HEK293 (cell line): Measurements from ENCODE around the gene HIF1AN.

Experiments used
- GLI4 ChIP-seq: fragments of 450-650 bp; formaldehyde crosslinking; IDR thresholded peaks from 2 replicates; pipeline ENCODE4 v1.5.1; 2016; ENCODE audit warnings: missing biosample characterization, missing genetic modification characterization
- HOXD13 ChIP-seq: sonication (generic); formaldehyde crosslinking; IDR thresholded peaks from 2 replicates; pipeline ENCODE4 v1.8.0; 2022; ENCODE audit warnings: missing genetic modification reagents, borderline replicate concordance
- PRDM2 ChIP-seq: fragments of 450-650 bp; formaldehyde crosslinking; IDR thresholded peaks from 2 replicates; pipeline ENCODE4 v1.5.1; 2016; ENCODE audit warnings: missing biosample characterization, missing genetic modification characterization, borderline replicate concordance
- SP2 ChIP-seq: fragments of 450-650 bp; formaldehyde crosslinking; IDR thresholded peaks from 2 replicates; pipeline ENCODE4 v1.5.1; 2016; ENCODE audit warnings: missing biosample characterization, missing genetic modification characterization
- ZNF121 ChIP-seq: fragments of 450-650 bp; formaldehyde crosslinking; IDR thresholded peaks from 2 replicates; pipeline ENCODE4 v1.5.1; 2016; ENCODE audit warnings: missing biosample characterization, missing genetic modification characterization
- ZNF140 ChIP-seq: fragments of 450-650 bp; formaldehyde crosslinking; IDR thresholded peaks from 2 replicates; pipeline ENCODE4 v1.5.1; 2016; ENCODE audit warnings: missing biosample characterization, missing genetic modification characterization
- ZNF146 ChIP-seq: fragments of 450-650 bp; formaldehyde crosslinking; IDR thresholded peaks from 2 replicates; pipeline ENCODE4 v1.5.1; 2016; ENCODE audit warnings: missing biosample characterization, missing genetic modification characterization
- ZNF202 ChIP-seq: fragments of 450-650 bp; formaldehyde crosslinking; IDR thresholded peaks from 2 replicates; pipeline ENCODE4 v1.5.1; 2016; ENCODE audit warnings: missing biosample characterization, missing genetic modification characterization, borderline replicate concordance
- ZNF221 ChIP-seq: fragments of 450-650 bp; formaldehyde crosslinking; IDR thresholded peaks from 2 replicates; pipeline ENCODE4 v1.5.1; 2017; ENCODE audit warnings: missing biosample characterization, missing genetic modification characterization, borderline replicate concordance
- ZNF341 ChIP-seq: fragments of 450-650 bp; formaldehyde crosslinking; IDR thresholded peaks from 2 replicates; pipeline ENCODE4; 2016; ENCODE audit warnings: low read depth, missing biosample characterization, missing genetic modification characterization
- ZNF354C ChIP-seq: fragments of 450-650 bp; formaldehyde crosslinking; IDR thresholded peaks from 2 replicates; pipeline ENCODE4 v1.5.1; 2016; ENCODE audit warnings: missing biosample characterization, missing genetic modification characterization, low read depth, borderline replicate concordance
- ZNF391 ChIP-seq: fragments of 450-650 bp; formaldehyde crosslinking; IDR thresholded peaks from 2 replicates; pipeline ENCODE4 v1.5.1; 2016; ENCODE audit warnings: low read depth, missing biosample characterization, missing genetic modification characterization, borderline replicate concordance
- ZNF48 ChIP-seq: fragments of 450-650 bp; formaldehyde crosslinking; IDR thresholded peaks from 2 replicates; pipeline ENCODE4 v1.5.1; 2016; ENCODE audit warnings: missing biosample characterization, missing genetic modification characterization
- ZNF521 ChIP-seq: fragments of 450-650 bp; formaldehyde crosslinking; IDR thresholded peaks from 2 replicates; pipeline ENCODE4 v1.5.1; 2017; ENCODE audit warnings: missing biosample characterization, mild to moderate bottlenecking, missing genetic modification characterization
- ZNF560 ChIP-seq: fragments of 450-650 bp; formaldehyde crosslinking; IDR thresholded peaks from 2 replicates; pipeline ENCODE4 v1.5.1; 2017; ENCODE audit warnings: missing biosample characterization, missing genetic modification characterization, borderline replicate concordance
- ZNF610 ChIP-seq: fragments of 450-650 bp; formaldehyde crosslinking; IDR thresholded peaks from 2 replicates; pipeline ENCODE4 v1.5.1; 2016; ENCODE audit warnings: missing biosample characterization, missing genetic modification characterization, borderline replicate concordance
- ZNF677 ChIP-seq: fragments of 450-650 bp; IDR thresholded peaks from 2 replicates; pipeline ENCODE4 v1.5.0; 2018; ENCODE audit warnings: missing biosample characterization, mild to moderate bottlenecking, missing genetic modification characterization, moderate library complexity
- ZNF704 ChIP-seq: fragments of 450-650 bp; formaldehyde crosslinking; IDR thresholded peaks from 2 replicates; pipeline ENCODE4 v1.5.1; 2016; ENCODE audit warnings: missing biosample characterization, missing genetic modification characterization
- ZNF747 ChIP-seq: fragments of 450-650 bp; formaldehyde crosslinking; IDR thresholded peaks from 2 replicates; pipeline ENCODE4 v1.5.1; 2016; ENCODE audit warnings: missing biosample characterization, missing genetic modification characterization
- ZNF776 ChIP-seq: fragments of 450-650 bp; formaldehyde crosslinking; IDR thresholded peaks from 2 replicates; pipeline ENCODE4 v1.5.0; 2017; ENCODE audit warnings: missing biosample characterization, missing genetic modification characterization, borderline replicate concordance
- ZNF837 ChIP-seq: fragments of 450-650 bp; formaldehyde crosslinking; IDR thresholded peaks from 2 replicates; pipeline ENCODE4 v1.5.1; 2016; ENCODE audit warnings: missing biosample characterization, missing genetic modification characterization
- ZSCAN5A ChIP-seq: fragments of 450-650 bp; formaldehyde crosslinking; IDR thresholded peaks from 2 replicates; pipeline ENCODE4 v1.5.1; 2016; ENCODE audit warnings: missing biosample characterization, missing genetic modification characterization
- TF ChIP-seq, protein P1 (sequence below): fragments of 450-650 bp; formaldehyde crosslinking; IDR thresholded peaks from 2 replicates; pipeline ENCODE4 v1.5.1; 2017; ENCODE audit warnings: missing biosample characterization, missing genetic modification characterization
- TF ChIP-seq, protein P2 (sequence below): fragments of 450-650 bp; formaldehyde crosslinking; IDR thresholded peaks from 2 replicates; pipeline ENCODE4 v1.5.1; 2016; ENCODE audit warnings: missing biosample characterization, missing genetic modification characterization
- TF ChIP-seq, protein P3 (sequence below): sonication (generic); formaldehyde crosslinking; IDR thresholded peaks from 2 replicates; pipeline ENCODE4 v1.8.1; 2022; ENCODE audit warnings: mild to moderate bottlenecking, moderate library complexity, missing genetic modification reagents
- TF ChIP-seq, protein P4 (sequence below): fragments of 450-650 bp; formaldehyde crosslinking; IDR thresholded peaks from 2 replicates; pipeline ENCODE4 v1.5.1; 2016; ENCODE audit warnings: missing biosample characterization, missing genetic modification characterization

The HIF1AN gene

DNA sequence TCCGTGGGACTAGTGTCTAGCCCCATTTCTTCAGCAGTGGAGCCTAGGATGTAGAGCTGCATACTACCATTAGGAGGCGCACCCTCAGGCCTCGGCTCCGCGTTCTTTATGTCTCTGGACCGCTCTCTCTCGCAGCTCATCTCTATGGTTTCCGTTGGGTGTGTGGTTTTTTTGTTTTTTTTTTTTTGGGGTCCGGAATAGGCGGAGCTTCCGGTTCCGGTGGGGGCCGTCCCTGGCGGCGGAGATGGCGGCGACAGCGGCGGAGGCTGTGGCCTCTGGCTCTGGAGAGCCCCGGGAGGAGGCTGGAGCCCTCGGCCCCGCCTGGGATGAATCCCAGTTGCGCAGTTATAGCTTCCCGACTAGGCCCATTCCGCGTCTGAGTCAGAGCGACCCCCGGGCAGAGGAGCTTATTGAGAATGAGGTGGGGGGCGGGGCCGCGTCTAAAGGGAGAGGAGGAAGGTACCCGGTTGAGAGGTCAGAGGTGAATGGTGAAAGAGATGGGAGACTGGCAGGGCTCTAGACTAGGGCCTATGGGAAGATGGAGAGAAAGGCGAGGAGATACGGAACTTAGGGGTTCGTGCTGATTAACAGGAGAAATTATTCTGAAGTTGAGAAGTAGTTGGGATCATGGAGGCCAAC is at the start of gene HIF1AN (continued):
- TF ChIP-seq ZNF521 (tag by site-specific recombination) (no peak), ZSCAN5A (tag by site-specific recombination) (no peak), ZNF391 (tag by site-specific recombination) (peak; percentile 77; the same call in 1 of the 2 replicates), GLI4 (no peak), ZNF776 (tag by site-specific recombination) (no peak), ZNF140 (tag by site-specific recombination) (no peak), ZNF202 (tag by site-specific recombination) (no peak), ZNF341 (tag by site-specific recombination) (no peak), ZNF221 (no peak), PRDM2 (tag by site-specific recombination) (no peak), ZNF121 (no peak), ZNF146 (tag by site-specific recombination) (no peak), ZNF610 (peak; percentile 85; the same call in 1 of the 2 replicates), ZNF677 (tag by site-specific recombination) (no peak), ZNF837 (tag by site-specific recombination) (no peak), ZNF560 (tag by site-specific recombination) (no peak), ZNF747 (tag by site-specific recombination) (no peak), SP2 (tag by site-specific recombination) (peak; percentile 90), ZNF704 (tag by site-specific recombination) (no peak), HOXD13 (CRISPR knock-in tag) (no peak), ZNF48 (no peak), ZNF354C (tag by site-specific recombination) (no peak)
- TF ChIP-seq, protein P1, sequence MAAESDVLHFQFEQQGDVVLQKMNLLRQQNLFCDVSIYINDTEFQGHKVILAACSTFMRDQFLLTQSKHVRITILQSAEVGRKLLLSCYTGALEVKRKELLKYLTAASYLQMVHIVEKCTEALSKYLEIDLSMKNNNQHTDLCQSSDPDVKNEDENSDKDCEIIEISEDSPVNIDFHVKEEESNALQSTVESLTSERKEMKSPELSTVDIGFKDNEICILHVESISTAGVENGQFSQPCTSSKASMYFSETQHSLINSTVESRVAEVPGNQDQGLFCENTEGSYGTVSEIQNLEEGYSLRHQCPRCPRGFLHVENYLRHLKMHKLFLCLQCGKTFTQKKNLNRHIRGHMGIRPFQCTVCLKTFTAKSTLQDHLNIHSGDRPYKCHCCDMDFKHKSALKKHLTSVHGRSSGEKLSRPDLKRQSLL = no peak
- TF ChIP-seq, protein P2, sequence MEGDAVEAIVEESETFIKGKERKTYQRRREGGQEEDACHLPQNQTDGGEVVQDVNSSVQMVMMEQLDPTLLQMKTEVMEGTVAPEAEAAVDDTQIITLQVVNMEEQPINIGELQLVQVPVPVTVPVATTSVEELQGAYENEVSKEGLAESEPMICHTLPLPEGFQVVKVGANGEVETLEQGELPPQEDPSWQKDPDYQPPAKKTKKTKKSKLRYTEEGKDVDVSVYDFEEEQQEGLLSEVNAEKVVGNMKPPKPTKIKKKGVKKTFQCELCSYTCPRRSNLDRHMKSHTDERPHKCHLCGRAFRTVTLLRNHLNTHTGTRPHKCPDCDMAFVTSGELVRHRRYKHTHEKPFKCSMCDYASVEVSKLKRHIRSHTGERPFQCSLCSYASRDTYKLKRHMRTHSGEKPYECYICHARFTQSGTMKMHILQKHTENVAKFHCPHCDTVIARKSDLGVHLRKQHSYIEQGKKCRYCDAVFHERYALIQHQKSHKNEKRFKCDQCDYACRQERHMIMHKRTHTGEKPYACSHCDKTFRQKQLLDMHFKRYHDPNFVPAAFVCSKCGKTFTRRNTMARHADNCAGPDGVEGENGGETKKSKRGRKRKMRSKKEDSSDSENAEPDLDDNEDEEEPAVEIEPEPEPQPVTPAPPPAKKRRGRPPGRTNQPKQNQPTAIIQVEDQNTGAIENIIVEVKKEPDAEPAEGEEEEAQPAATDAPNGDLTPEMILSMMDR = peak; percentile 99
- TF ChIP-seq, protein P3, sequence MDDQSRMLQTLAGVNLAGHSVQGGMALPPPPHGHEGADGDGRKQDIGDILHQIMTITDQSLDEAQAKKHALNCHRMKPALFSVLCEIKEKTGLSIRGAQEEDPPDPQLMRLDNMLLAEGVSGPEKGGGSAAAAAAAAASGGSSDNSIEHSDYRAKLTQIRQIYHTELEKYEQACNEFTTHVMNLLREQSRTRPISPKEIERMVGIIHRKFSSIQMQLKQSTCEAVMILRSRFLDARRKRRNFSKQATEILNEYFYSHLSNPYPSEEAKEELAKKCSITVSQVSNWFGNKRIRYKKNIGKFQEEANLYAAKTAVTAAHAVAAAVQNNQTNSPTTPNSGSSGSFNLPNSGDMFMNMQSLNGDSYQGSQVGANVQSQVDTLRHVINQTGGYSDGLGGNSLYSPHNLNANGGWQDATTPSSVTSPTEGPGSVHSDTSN (CRISPR knock-in tag) = no peak
- TF ChIP-seq, protein P4, sequence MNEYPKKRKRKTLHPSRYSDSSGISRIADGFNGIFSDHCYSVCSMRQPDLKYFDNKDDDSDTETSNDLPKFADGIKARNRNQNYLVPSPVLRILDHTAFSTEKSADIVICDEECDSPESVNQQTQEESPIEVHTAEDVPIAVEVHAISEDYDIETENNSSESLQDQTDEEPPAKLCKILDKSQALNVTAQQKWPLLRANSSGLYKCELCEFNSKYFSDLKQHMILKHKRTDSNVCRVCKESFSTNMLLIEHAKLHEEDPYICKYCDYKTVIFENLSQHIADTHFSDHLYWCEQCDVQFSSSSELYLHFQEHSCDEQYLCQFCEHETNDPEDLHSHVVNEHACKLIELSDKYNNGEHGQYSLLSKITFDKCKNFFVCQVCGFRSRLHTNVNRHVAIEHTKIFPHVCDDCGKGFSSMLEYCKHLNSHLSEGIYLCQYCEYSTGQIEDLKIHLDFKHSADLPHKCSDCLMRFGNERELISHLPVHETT (tag by site-specific recombination) = peak; percentile 94
